MG63 (cell line): ENCODE data around the gene LITAFD. TPM values are rescaled to one million over a fixed set of nuclear protein-coding genes. Genes with fewer than 3 reads are reported as not detected.
"Not testable (repeated sequence)": the region's sequence is repeated elsewhere in the genome, so short reads cannot be mapped to it uniquely, and the experiment has no call there.

Experiments used
- DNase-seq: peaks from one replicate; pipeline ENCODE4 v3.0.0-alpha.2; 2020
- H3K27me3 ChIP-seq: fragments of 250-450 bp; sonication (Bioruptor Pico); 2 replicates; pipeline ENCODE4 v1.5.1; 2020; ENCODE audit warnings: mild to moderate bottlenecking, moderate library complexity
- H3K36me3 ChIP-seq: fragments of 250-450 bp; sonication (Bioruptor Pico); 2 replicates; pipeline ENCODE4 v1.5.1; 2020; ENCODE audit warnings: mild to moderate bottlenecking, moderate library complexity
- H3K4me3 ChIP-seq: fragments of 250-450 bp; sonication (Bioruptor Pico); 2 replicates; pipeline ENCODE4 v1.5.1; 2020; ENCODE audit warnings: mild to moderate bottlenecking, moderate library complexity
- H3K9me3 ChIP-seq: fragments of 250-450 bp; sonication (Bioruptor Pico); 2 replicates; pipeline ENCODE4 v1.5.1; 2020; ENCODE audit warnings: mild to moderate bottlenecking, moderate library complexity
- total RNA-seq: library from RNA; depleted of rRNA; stranded (reverse); fragments of >200 nt; shearing (Covaris generic); gene quantifications from 2 replicates; pipeline ENCODE4 v1.2.3, GENCODE V29; 2014; ENCODE audit warnings: low replicate concordance

The LITAFD gene
- total RNA-seq, 1 experiment from 2014 or later, result not detected

- Histone ChIP-seq H3K36me3 (peaks cover 27% of the 10 kb centered on the region), H3K4me3 (no peak overlapping the region; the same call in 1 of the 2 replicates), H3K9me3 (no peaks in the 10 kb centered on the region), H3K27me3 (no peaks in the 10 kb centered on the region)
- no peak for DNase-seq
These were observed 15.8 kb upstream of the LITAFD start for GRCh38 chr16:8866118-8866883.

- H3K9me3 ChIP-seq, result no peaks in the 10 kb centered on the region
- H3K27me3 ChIP-seq, result no peaks in the 10 kb centered on the region
- no peak for DNase-seq
- peak overlapping the region; percentile 100 for H3K4me3 ChIP-seq
- peaks cover 27% of the 10 kb centered on the region for H3K36me3 ChIP-seq
These were observed 15.3 kb upstream of the LITAFD start for GRCh38 chr16:8866884-8867215.

- H3K4me3 ChIP-seq, result peak overlapping the region; percentile 100
- peaks cover 27% of the 10 kb centered on the region for H3K36me3 ChIP-seq
- H3K27me3 ChIP-seq, result no peaks in the 10 kb centered on the region
- DNase-seq, result peak; percentile 36
- H3K9me3 ChIP-seq, result no peaks in the 10 kb centered on the region
These were observed 14.8 kb upstream of the LITAFD start for GRCh38 chr16:8867216-8867931.

- Histone ChIP-seq H3K27me3 (no peaks in the 10 kb centered on the region), H3K4me3 (peak overlapping the region; percentile 100), H3K36me3 (peaks cover 27% of the 10 kb centered on the region), H3K9me3 (no peaks in the 10 kb centered on the region)
- DNase-seq, result no peak
These were observed 14.2 kb upstream of the LITAFD start for GRCh38 chr16:8867932-8868415.

- DNase-seq, result peak; percentile 95
- Histone ChIP-seq H3K4me3 (peak within 1 kb of the TSS; percentile 100), H3K9me3 (no peaks in the 10 kb centered on the region), H3K27me3 (no peaks in the 10 kb centered on the region), H3K36me3 (peaks cover 22% of the 10 kb centered on the region)
These were observed 13.5 kb upstream of the LITAFD start, which contains the start of gene CARHSP1 for GRCh38 chr16:8868416-8869211. Gene CARHSP1 (minus strand): TSS chr16:8869006. CDS start chr16:8859328, 9,678 bp downstream.

- no peak for DNase-seq
- peak overlapping the region; percentile 100 for H3K4me3 ChIP-seq
- no peaks in the 10 kb centered on the region for H3K9me3 ChIP-seq
- H3K36me3 ChIP-seq, result peaks cover 18% of the 10 kb centered on the region
- no peaks in the 10 kb centered on the region for H3K27me3 ChIP-seq
These were observed 12.8 kb upstream of the LITAFD start for GRCh38 chr16:8869212-8869987.

- DNase-seq, H3K27me3 ChIP-seq, H3K4me3 ChIP-seq, H3K9me3 ChIP-seq: not testable (repeated sequence)
- H3K36me3 ChIP-seq, result peaks cover 16% of the 10 kb centered on the region
These were observed 12.2 kb upstream of the LITAFD start for GRCh38 chr16:8869988-8870241.

- Histone ChIP-seq H3K4me3 (no peak overlapping the region), H3K9me3 (no peaks in the 10 kb centered on the region), H3K27me3 (no peaks in the 10 kb centered on the region), H3K36me3 (peaks cover 10% of the 10 kb centered on the region)
- DNase-seq, result no peak
These were observed 10.1 kb upstream of the LITAFD start for GRCh38 chr16:8872071-8872470.

GRCh38 chr16:8872967-8873865 lies 8.9 kb upstream of the LITAFD start:
- DNase-seq, result no peak
- Histone ChIP-seq H3K27me3 (no peaks in the 10 kb centered on the region), H3K36me3 (no peaks in the 10 kb centered on the region), H3K9me3 (no peaks in the 10 kb centered on the region), H3K4me3 (no peak overlapping the region)

GRCh38 chr16:8873866-8874195 lies 8.3 kb upstream of the LITAFD start:
- not testable (repeated sequence) for H3K4me3 ChIP-seq, DNase-seq, H3K36me3 ChIP-seq

GRCh38 chr16:8874388-8874787 lies 7.8 kb upstream of the LITAFD start:
- peak; percentile 58 for DNase-seq

More at GRCh38 chr16:8873866-8874195, 8.3 kb upstream of the LITAFD start:
- not testable (repeated sequence) for H3K27me3 ChIP-seq, H3K9me3 ChIP-seq

GRCh38 chr16:8875317-8875716 lies 6.8 kb upstream of the LITAFD start:
- not testable (repeated sequence) for H3K4me3 ChIP-seq, DNase-seq, H3K9me3 ChIP-seq, H3K27me3 ChIP-seq, H3K36me3 ChIP-seq

More at GRCh38 chr16:8874388-8874787, 7.8 kb upstream of the LITAFD start:
- H3K9me3 ChIP-seq, result no peaks in the 10 kb centered on the region
- H3K27me3 ChIP-seq, result no peaks in the 10 kb centered on the region
- no peaks in the 10 kb centered on the region for H3K36me3 ChIP-seq
- no peak overlapping the region for H3K4me3 ChIP-seq

GRCh38 chr16:8877894-8878522 lies 4.1 kb upstream of the LITAFD start:
- Histone ChIP-seq H3K9me3 (no peaks in the 10 kb centered on the region), H3K36me3 (no peaks in the 10 kb centered on the region), H3K27me3 (no peaks in the 10 kb centered on the region), H3K4me3 (no peak overlapping the region)
- DNase-seq, result no peak

GRCh38 chr16:8878523-8878911 lies 3.6 kb upstream of the LITAFD start:
- Histone ChIP-seq H3K9me3 (no peaks in the 10 kb centered on the region), H3K36me3 (no peaks in the 10 kb centered on the region), H3K27me3 (no peaks in the 10 kb centered on the region), H3K4me3 (no peak overlapping the region)
- no peak for DNase-seq

- no peaks in the 10 kb centered on the region for H3K27me3 ChIP-seq
- H3K36me3 ChIP-seq, result no peaks in the 10 kb centered on the region
- H3K4me3 ChIP-seq, result no peak overlapping the region
- no peaks in the 10 kb centered on the region for H3K9me3 ChIP-seq
- no peak for DNase-seq
These were observed 1.2 kb upstream of the LITAFD start for GRCh38 chr16:8880839-8881510.
